Activated T-helper 1 cell treated with anti-CD3 and anti-CD28 coated beads, Interleukin-2, amount 50 U/mL, for 16 hours (primary cell): ENCODE results near the gene PTAFR.

ENCODE experiments used
- DNase-seq, 2 donors: peaks; one replicate each; pipeline ENCODE4 v3.0.0-alpha.2; 2020; ENCODE audit warnings: low read depth in 1 of 2, low spot score in 1 of 2

The PTAFR gene

DNA sequence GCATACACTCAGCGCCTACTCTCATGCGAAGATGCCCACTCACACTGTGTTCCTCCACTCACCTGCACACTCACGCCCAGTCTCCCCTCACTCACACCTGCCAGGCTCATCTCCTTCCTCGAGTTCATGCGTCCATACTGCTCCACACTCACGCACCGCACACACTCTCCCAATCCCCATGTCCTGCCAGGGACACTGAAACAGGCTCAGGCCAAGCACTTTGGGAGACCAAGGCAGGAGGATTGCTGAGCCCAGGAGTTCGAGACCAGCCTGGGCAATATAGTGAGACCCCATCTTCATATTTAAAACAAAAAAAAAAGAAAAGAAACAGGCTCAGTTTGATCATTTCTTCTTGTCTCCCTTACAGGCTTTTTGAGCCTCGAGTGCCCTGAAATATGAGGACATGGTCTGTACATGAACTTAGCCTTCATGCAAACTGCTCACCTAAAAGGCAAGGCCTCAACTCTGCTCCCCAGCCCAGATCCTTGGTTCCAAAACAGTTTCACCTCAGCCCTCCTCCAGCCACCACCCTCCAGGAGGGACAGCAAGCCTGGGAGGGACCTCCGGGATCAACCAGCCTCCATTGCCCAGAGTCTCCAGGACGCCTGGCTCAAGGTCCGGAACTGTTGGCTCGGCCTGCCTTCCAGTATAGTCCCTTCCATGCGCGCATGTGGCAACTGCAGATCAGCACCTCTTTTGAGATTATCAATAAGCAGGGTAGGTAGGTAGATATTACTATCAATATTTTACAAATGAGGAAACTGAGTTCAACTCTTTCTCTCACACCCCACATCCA lies 2.4 kb upstream of the PTAFR start:
- no peak for DNase-seq

DNA sequence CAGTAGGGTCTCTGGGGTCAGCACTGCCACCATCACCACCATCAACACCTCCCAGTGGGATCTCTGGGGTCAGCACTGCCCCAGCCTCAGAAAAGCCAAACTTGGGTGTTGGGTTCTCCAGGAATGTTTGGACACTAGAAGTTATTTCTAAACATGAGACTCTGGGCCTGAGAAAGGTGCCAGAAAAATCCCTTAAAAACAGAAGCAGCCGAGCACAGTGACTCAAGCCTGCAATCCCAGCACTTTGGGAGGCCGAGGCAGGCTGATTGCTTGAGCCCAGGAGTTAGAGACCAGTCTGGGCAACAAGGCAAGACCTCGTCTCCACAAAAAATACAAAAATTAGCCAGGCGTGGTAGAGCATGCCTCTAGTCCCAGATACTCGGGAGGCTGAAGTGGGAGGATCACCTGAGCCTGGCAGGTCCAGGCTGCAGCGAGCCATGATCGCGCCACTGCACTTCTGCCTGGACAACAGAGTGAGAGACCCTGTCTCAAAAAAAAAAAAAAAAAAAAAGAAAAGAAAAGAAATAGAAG lies 470 bp downstream of the PTAFR start:
- DNase-seq: no peak

DNA sequence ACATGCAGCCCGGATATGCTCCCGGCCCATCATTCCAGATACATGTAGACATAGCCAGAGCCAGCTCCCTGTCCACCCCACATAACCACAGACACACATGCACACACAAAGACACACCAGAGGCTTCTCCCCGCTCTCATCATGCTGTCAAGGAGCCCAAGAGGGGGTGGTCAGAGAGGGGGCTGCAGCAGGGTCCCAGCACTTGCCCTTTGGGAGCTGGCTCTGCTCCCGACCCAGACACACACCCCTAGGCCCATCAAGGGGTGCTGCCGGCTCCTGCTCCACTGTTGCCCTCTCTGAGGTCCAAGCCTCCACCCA lies 2.6 kb downstream of the PTAFR start:
- no peak for DNase-seq

DNA sequence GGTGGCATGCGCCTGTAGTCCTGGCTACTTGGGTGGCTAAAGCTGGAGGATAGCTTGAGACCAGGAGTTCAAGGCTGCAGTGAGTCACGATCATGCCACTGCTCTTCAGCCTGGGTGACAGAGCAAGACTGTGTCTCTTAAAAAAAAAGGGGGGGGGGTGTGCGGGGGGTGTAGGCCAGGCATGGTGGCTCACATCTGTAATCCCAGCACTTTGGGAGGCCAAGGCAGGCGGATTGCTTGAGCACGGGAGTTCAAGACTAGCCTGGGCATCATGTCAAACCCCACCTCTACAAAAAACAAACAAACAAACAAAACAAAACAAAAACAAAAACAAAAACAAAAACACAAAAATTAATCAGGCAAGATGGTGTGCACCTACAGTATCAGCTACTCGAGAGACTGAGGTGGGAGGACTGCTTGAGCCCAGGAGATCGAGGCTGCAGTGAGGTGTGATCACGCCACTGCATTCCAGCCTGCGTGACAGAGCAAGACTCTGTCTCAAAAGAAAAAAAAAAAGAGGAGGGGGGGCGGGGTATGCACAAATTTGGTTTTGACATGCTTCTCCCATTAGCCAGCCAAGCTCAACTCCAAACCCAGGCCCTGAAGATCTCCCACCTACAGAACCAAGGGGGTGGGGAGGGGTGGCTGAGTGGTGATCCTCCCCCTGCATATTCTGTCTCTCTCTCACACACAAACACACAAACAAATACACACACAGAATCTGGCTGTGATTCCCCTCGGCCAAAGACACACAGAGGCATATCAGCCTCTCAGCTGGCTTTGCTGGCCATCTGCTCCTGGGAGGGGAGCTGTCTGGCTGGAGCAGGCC lies 3.1 kb downstream of the PTAFR start:
- DNase-seq: no peak

DNA sequence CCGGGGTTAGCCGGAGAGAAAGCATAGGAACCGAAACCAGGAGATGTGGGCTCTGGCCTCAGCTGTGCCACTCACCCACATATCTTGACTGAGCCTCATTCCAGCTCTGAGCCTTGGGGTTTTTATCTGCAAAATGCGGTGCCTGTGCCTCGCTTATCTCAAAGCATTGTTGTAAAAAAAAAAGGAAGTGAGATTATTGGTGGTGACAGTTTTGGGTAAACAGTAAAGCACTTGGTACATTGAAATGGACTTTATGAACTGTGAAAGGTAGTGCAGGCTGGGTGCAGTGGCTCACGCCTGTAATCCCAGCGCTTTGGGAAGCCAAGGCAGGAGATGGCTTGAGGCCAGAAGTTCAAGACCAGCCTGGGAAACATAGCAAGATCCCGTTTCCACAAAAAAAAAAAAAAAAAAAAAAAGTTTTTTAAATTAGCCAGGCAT lies 3.8 kb downstream of the PTAFR start:
- no peak for DNase-seq

DNA sequence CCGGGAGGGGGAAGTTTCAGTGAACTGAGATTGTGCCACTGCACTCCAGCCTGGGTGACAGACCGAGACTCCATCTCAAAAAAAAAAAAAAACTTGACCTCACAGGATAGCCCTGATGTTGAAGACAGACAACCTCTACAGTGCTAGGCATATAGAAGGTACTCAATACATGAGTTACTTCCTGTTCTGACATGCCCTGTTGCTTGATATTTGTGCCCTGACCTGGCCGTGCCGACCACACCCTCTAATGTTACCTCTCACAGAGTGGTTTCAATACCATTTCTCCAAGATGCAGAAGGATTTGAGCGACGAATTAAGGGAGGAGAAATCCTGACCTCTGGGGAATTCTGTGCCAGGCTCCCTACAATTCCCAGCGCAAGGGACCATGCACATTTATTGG lies 5.2 kb downstream of the PTAFR start:
- DNase-seq: no peak

DNA sequence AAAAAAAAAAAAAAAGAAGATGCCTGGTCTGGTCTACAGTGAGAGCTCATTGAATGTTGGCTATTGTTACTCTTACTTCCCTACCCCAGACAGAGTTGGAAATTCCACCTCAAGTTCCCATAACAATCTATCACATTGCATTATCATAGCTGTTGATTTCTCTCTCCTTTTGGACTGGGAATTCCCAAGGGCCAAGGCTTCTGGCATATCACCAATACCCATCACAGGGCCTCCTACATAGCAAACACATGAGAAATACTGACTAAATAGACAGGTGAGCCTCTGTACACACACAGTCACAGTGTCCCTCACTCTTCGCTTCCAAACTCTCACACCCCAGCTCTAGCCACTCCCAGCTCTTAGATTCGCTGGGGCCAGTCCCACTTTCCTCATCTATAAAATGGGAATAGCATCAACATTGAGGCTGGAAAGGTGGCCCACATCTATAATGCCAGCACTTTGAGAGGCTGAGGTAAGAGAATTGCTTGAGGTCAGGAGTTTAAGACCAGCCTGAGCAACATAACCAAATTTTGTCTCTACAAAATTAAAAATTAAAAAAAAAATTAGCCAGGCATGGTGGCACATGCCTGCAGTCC lies 6.4 kb downstream of the PTAFR start:
- DNase-seq: no peak

DNA sequence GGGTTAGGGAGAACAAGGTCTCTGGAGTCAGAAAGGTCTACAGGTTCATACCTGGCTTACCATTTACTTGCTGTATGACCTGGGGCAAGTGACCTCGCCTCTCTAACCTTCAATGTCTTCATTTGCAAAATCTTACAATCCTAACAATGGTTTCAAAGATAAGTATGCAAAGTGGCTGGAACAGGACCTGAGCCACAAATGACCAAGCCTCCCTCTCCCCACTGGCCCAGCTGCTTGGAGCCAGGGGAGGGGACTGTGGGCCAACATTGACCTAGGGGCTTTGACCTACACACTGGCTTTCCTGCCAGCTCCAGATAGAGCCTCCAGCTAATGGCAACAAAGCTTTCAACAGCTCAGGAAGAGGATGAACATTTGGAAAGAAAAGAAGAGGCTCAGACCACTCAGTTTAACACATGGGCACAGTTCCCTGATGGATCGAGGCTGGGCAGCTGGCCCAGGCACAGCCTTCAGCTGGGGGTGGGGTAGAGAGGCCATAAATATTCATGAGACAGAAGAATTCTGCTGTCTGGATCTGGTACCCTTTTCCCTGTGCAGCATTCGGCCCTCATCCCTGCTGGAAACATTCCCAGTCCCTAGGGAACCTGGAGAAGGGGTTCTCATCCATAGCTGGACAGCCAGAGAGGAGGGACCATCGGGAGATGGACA lies 12.9 kb downstream of the PTAFR start:
- no peak for DNase-seq

DNA sequence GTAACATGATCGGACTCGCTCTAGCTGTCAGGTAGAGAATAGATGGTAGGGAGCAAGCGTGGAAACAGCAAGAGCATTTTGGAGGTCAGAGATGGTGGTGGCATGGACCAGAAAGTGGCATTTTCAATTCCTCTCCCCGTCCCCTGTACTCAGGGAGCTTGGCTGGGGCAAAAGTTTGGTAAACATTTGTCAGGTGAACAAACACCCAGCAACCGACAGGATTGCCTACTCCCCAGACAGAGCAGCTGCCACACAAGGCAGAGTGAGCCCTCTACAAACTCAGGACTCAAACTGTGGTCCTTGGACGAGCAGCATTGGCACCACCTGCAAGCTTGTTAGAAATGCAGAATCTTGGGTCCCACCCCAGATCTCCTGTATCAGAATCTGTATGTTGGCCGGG lies 14.3 kb downstream of the PTAFR start:
- DNase-seq: no peak

DNA sequence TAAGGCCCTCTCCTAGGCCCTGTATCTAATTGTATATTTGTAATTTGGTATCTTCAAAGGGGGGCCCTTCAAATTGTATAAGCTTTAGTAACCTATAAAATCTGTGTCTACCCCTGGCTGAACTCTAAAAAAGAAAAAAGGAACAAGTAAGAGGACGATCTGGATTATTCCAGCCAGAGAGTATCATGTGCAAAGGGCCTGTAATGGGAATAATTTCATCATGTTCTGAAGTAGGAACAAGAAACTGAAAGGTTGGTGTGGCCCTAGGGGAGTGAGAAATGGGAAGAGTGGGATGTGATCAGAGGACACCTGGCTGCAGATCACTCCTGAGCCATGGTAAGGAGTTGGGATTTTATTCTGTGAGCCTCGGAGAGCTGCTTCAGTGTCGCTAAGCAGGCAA lies 14.7 kb downstream of the PTAFR start:
- DNase-seq: no peak

DNA sequence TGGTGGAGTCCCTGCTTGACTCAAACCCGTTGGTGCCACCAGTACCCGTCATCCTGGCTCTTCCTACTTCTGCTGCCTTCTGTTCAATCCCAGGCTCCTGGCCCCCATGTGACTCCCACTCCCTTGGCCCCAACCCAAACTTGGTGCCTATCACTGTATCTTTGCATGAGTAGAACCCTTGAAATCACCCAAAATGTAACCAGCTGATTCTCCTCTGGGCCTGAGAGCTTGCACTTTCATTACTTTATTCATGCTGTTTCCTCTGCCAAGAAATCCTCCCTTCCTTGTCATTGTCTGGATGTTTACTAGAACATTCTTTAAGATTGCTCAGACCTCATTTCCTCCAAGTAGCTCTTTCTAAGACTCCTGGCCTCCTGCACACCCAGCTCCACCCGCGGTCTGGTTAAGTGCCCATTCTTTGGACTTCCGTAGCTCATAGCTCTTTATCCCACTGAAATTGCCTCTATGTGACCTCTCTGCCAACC lies 15.7 kb downstream of the PTAFR start:
- DNase-seq: no peak

DNA sequence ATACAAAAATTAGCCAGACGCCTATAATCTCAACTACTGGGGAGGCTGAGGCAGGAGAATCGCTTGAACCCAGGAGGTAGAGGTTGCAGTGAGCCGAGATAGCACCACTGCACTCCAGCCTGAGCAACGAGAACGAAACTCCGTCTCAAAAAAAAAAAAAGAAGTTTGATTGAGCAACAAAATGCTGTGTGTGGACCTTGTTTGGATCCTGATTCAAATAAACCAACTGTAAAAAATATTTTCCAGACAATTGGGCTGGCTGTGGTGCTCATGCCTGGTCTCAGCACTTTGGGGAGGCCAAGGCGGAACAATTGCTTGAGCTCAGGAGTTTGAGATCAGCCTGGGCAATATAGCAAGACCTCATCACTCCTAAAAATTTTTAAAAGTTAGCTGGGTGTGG lies 16.8 kb downstream of the PTAFR start:
- DNase-seq: no peak

DNA sequence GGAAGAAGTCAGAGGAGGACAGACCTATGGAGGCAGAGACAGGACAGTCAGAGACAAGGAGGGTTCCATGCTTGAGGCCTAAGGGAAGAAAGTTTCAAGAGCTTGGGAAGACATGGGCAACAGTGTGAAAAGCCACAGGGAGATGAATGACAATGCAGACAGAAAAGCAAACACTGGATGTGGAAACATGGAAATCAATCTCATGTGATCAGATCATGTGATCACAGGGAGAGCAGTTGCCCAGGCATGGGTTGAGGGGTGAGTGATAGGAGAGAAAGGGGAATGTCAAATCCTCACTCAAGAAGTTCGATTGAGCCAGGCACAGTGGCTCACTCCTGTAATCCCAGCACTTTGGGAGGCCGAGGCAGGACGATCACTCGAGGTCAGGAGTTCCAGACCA lies 17.2 kb downstream of the PTAFR start:
- DNase-seq: no peak

DNA sequence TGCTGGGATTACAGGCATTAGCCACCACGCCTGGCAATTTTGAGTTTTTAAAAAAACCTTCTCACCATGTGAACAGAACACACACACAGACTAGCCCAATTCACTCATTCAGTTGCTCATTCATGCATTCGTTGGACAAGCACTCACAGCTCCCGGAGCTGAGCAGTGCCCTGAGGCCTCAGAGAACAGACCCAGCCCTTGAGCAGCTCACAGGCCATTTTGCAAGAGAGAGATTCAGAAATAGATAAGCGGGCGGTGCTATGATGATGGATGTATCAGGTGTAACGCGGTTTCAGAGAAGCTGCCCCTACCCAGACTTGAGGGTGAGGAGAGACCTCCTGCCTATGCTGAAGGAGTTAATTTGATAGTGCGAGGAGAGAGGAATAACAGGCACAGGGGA lies 18.6 kb downstream of the PTAFR start:
- DNase-seq: no peak

DNA sequence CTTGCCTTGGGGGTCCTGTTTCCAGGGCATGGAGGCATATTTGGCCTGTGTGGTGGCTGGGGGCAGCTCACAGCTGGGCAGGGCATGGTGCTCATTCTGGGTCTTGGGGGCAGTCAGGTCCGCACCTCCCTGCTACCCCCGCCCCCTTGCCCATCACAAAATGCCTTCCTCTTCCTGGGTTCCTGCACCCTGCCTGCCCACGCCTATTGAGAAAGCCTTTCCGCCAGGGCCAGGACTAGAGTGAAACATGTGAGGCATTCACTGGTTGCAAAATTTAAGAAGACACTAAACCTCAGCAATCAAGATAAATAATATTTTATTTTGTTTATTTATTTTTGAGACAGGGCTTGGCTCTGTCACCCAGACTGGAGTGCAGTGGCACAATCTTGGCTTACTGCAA lies 19.7 kb downstream of the PTAFR start:
- no peak for DNase-seq

DNA sequence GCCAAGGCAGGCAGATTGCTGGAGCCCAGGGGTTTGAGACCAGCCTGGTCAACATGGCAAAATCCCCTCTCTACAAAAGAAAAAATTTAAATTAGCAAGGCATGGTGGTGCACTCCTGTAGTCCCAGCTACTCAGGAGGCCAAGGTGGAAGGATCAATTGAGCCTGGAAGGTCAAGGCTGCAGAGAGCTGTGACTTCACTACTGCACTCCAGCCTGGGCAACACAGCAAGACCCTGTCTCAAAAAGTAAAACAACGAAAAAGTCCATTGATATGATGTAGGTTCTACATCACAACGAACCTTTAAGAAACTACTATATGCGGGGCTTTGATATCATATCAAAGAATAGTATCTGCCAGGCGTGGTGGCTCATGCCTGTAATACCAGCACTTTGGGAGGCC lies 20.9 kb downstream of the PTAFR start:
- DNase-seq: no peak

DNA sequence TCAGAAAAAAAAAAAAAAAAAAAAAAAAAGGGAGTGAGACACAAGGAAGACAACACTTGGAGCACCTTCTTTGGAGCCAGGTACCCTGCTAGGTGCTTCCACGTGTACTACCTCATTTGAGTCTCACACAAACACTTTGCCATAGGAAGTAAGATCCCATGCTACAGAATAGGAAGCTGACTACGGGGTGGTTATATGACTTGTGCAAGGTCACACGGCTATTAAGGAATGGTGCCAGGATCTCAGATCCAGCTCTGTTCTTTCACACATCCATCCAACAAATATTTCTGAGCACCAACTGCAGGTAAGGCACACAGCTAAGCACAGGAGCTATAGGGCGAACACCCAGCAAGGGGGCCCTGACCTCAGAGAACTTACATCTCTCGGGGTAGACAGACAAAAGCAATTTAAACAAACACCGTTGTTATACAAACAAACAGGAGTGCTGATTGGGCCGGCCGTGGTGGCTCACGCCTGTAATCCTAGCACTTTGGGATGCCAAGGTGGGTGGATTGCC lies 22.4 kb downstream of the PTAFR start:
- DNase-seq: no peak

DNA sequence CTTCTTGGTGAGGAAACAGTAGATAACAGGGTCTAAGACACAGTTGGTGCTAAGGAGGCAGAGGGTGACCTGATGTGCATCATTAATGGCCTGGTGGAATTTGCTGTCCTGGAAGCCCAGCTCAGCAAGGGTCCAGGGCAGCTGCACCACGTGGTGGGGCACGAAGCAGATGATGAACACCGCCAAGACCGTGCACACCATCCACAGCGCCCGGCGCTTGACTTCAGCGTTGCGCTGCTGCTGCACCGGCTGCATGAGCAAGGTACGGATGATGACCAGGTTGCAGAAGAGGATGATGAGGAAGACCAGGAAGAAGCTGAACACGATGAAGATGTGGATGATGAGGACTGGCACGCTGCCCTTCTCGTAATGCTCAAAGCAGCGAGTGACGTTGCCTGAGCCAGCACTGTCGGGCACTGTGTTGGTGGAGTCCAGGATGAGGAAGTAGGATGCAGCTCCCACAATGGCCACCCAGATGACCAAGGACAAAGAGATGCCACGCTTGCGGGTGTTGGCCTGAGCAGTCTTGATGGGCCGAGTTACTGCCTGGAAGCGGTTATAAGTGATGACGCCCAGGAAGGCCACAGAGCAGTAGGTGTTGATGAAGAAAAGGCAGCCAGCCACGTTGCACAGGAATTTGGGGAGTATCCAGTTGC lies 26.2 kb downstream of the PTAFR start:
- DNase-seq: no peak

DNA sequence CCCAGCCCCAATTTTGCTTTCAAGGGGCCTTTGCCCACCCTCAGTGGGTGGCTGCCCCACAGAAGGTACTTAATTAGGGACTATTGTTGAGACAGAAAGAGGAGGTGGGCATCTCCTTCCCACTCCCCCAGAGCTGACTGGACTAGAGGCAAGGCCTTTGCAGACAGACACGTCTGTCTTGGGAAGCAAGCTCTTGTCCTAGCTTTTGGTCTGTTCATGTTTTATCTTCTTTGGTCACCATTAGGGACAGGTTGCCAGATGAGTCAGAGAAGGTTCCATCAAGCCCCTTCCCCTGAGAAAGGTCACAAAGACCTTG lies 27.7 kb downstream of the PTAFR start:
- no peak for DNase-seq

DNA sequence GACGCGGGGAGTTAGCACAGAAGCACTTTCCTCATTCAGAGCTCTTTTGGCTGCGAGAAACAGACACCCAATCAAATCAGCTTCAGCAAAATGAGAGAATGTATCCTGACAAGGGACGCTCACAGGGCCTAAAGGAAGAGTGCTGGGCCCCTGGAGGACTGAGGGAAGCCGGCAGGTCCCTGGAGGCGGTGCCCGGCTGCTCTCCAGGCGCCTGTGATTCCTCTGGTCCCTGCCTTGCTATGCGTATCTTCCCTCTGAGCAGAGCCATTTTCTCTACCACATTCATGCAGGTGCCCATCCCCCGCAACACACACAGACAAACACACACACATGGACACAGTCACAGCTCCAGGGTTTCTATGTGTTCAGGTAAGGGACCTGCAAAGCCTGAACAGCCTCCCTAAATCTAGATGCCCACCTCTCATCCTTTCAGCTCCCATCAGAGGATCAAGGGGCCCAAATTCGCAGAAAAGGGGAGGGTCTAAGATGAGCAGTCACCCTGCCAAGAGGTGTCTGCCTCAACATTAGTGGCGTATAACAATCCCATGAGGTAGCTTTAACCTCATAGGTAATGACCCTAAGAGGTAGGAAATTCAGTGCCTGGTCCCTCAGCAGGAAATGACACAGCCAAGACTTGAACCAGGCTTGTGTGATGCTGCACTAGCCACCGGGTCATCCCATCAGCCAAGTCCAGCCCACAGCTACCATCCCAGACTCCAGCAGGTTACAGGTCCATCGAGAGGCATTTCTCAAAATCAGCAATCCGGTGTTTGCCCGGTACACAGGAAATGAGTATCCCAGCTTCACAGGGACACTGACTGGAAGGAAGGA lies 29.0 kb downstream of the PTAFR start:
- no peak for DNase-seq
